HAP-1 (cell line): ENCODE results near the gene SLC9A3.
"Not testable (repeated sequence)": the region's sequence is repeated elsewhere in the genome, so short reads cannot be mapped to it uniquely, and the experiment has no call there.

ENCODE experiments used
- DNase-seq, 2 experiments: peaks; one replicate each; pipeline ENCODE4 v3.0.0-alpha.2; 2016 to 2020; ENCODE audit warnings: low spot score in 2 of 2
- H3K27me3 ChIP-seq: fragments of 250-450 bp; sonication (Bioruptor Pico); 2 replicates; pipeline ENCODE4 v1.5.1; 2020; ENCODE audit warnings: low read depth, mild to moderate bottlenecking, moderate library complexity
- H3K36me3 ChIP-seq: fragments of 250-450 bp; sonication (Bioruptor Pico); replicated peaks from 2 replicates; pipeline ENCODE4 v1.5.1; 2020; ENCODE audit warnings: mild to moderate bottlenecking
- H3K4me1 ChIP-seq: fragments of 250-450 bp; sonication (Bioruptor Pico); 2 replicates; pipeline ENCODE4 v1.5.1; 2020; ENCODE audit warnings: mild to moderate bottlenecking
- H3K4me3 ChIP-seq: fragments of 250-450 bp; sonication (Bioruptor Pico); 2 replicates; pipeline ENCODE4 v1.5.1; 2020; ENCODE audit warnings: mild to moderate bottlenecking, moderate library complexity
- H3K9me3 ChIP-seq: fragments of 250-450 bp; sonication (Bioruptor Pico); 2 replicates; pipeline ENCODE4 v1.5.1; 2020; ENCODE audit warnings: mild to moderate bottlenecking, moderate library complexity
- in situ Hi-C: fragments of 300-500 bp; cut with MboI; formaldehyde crosslinking; loops from 3 replicates; pipeline ENCODE4 v1.14.3; 2020; ENCODE audit warnings: low sequenced_read_pairs, inconsistent platforms, mixed read lengths

The SLC9A3 gene

DNA sequence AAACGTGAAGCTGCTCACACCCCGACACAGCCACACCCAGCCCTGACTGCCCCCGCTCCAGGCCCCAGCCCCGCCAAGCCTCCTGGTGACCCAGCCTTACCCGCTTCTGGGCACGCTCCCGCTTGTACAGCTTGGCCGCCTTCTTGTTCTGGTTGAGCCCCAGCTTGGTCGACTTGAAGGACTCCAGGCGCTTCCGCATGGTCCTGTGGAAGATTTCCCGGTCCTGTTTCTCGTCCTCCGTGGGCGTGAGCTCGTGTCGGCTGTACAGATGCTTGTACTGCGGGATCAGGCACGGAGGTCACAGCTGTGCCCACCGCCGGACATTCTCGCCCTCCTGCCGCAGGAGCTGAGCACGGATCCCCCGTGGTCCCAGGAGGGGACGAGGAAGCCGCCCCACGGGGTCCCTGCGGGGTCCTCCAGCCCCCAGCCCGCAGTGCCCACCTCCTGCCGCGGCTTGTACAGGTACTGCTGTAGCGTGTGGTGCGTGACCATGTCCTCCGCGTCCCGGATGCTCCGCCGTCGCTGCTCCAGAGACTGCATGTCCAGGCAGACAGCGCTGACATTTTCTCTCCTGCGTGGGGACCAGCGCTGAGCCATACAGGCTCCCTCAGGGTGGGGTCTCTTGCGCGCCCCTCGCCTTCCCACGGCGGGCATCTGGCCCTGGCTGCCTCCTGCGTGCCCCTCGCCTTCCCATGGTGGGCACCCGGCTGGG lies 48.0 kb downstream of the SLC9A3 start:
- in situ Hi-C loops: no loop called here
- Histone ChIP-seq H3K36me3 (peaks cover 6% of the 10 kb centered on the region), H3K9me3 (no peaks in the 10 kb centered on the region), H3K4me1 (peaks cover 8% of the 10 kb centered on the region), H3K4me3 (no peak overlapping the region), H3K27me3 (no peaks in the 10 kb centered on the region)
- no peak for DNase-seq

DNA sequence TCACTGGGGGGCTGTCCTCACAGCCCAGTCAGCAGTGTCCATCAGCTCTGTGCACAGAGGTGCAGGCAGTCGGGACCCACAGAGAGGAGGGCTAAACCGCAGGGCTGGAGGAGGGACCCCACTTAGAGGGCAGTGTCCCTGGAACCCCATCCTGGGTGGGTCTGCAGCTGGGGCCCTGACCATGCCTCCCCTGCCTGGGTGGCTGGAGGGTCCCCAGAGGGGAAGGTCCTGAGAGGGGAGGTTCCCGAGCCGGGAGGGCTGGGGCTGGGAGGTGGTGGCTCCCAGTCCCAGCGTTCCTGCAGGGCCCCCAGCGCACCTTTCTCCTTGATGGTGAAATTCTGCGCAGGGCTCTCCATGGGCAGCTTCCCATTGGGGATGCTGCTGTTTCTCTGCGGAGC lies 48.5 kb downstream of the SLC9A3 start:
- in situ Hi-C loops: no loop called here
- no peak overlapping the region for H3K4me3 ChIP-seq
- H3K4me1 ChIP-seq: peaks cover 11% of the 10 kb centered on the region
- no peaks in the 10 kb centered on the region for H3K27me3 ChIP-seq
- H3K36me3 ChIP-seq: peaks cover 10% of the 10 kb centered on the region
- DNase-seq: no peak
- H3K9me3 ChIP-seq: no peaks in the 10 kb centered on the region

DNA sequence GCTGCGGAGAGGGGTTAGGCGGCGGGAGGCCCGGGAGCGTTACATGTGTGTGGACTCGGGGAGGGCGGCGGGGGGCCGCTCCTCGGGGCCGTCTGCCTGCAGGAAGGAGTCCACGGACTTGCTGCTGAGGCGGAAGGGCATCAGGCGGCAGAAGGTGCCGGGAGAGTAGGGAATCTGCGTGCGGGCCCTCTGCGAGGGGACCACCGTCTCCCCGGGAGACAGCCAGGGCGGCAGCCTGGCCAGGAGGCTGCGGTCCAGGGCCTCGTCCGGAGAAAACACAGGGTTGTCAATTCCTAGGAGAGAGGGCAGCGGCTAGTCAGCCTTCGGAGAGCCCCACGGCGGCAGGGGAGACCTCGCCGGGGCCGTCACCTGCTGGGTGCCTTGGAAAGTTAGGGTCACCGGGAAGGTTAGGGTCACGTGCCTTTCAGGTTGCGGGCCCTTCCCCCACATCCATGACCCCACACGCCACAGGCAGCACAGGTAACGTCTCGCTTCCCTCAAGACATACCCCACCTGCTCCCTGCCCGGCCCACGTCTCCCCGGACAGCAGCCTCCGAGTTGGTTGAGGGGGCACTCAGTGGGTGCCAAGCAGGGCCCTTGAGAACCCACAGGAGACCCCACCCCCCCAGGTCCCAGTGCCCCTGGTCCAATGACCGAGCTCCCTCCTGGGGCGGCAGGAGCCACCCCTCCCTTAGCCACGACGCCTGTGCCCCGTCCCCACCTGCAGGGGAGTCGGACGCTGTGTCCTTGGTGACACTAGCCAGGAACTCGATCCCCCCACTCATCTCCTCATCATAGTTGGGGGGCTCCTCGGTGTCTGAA lies 49.2 kb downstream of the SLC9A3 start:
- Histone ChIP-seq H3K4me3 (peak overlapping the region; percentile 28), H3K4me1 (peaks cover 12% of the 10 kb centered on the region), H3K9me3 (no peaks in the 10 kb centered on the region), H3K36me3 (peaks cover 10% of the 10 kb centered on the region), H3K27me3 (no peaks in the 10 kb centered on the region)
- in situ Hi-C loops: no loop called here
- DNase-seq: no peak

DNA sequence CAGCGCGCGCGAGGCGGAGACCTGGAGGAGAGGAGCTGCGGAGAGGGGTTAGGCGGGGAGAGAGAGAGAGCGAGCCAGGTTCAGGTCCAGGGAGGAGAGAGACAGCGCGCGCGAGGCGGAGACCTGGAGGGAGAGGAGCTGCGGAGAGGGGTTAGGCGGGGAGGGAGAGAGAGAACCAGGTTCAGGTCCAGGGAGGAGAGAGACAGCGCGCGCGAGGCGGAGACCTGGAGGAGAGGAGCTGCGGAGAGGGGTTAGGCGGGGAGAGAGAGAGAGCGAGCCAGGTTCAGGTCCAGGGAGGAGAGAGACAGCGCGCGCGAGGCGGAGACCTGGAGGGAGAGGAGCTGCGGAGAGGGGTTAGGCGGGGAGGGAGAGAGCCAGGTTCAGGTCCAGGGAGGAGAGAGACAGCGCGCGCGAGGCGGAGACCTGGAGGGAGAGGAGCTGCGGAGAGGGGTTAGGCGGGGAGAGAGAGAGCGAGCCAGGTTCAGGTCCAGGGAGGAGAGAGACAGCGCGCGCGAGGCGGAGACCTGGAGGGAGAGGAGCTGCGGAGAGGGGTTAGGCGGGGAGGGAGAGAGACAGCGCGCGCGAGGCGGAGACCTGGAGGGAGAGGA lies 49.9 kb downstream of the SLC9A3 start:
- DNase-seq, H3K27me3 ChIP-seq, in situ Hi-C loops, H3K9me3 ChIP-seq: not testable (repeated sequence)
- H3K4me1 ChIP-seq: peaks cover 12% of the 10 kb centered on the region
- peak overlapping the region; percentile 28 for H3K4me3 ChIP-seq
- H3K36me3 ChIP-seq: peaks cover 10% of the 10 kb centered on the region

DNA sequence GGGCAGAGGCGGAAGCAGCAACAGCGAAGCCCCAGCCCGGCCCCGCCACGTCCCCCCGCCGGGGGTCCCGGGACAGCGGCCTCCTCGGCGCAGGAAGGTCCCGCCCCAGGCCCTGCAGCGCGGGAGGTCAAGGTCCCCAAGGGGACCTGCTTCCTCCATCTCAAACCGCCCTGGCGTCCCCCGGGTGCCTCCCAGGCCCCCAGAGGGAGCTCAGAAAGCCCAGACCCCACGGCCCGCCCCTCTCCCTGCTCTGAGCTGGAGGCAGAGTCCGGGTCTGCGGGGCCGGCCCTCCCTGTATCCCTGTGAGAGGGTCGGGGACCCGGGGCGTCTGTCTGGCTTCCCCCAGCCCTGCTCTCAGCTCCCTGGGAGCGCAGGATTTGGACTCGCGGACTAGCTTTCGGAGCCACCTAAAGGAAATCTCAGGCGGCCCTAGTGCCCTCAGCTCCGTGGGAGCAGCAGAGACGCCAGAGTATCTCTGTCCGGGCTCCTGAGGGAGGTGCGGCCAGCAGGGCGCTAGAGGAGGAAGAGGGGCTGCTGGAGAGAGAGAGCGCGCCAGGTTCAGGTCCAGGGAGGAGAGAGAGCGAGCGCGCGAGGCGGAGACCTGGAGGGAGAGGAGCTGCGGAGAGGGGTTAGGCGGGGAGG lies 50.6 kb downstream of the SLC9A3 start:
- H3K36me3 ChIP-seq: peaks cover 10% of the 10 kb centered on the region
- H3K4me3 ChIP-seq: peak overlapping the region; percentile 57
- no peaks in the 10 kb centered on the region for H3K9me3 ChIP-seq
- in situ Hi-C loops: no loop called here
- peaks cover 12% of the 10 kb centered on the region for H3K4me1 ChIP-seq
- peak; percentile 19 to 71 for DNase-seq
- no peaks in the 10 kb centered on the region for H3K27me3 ChIP-seq

DNA sequence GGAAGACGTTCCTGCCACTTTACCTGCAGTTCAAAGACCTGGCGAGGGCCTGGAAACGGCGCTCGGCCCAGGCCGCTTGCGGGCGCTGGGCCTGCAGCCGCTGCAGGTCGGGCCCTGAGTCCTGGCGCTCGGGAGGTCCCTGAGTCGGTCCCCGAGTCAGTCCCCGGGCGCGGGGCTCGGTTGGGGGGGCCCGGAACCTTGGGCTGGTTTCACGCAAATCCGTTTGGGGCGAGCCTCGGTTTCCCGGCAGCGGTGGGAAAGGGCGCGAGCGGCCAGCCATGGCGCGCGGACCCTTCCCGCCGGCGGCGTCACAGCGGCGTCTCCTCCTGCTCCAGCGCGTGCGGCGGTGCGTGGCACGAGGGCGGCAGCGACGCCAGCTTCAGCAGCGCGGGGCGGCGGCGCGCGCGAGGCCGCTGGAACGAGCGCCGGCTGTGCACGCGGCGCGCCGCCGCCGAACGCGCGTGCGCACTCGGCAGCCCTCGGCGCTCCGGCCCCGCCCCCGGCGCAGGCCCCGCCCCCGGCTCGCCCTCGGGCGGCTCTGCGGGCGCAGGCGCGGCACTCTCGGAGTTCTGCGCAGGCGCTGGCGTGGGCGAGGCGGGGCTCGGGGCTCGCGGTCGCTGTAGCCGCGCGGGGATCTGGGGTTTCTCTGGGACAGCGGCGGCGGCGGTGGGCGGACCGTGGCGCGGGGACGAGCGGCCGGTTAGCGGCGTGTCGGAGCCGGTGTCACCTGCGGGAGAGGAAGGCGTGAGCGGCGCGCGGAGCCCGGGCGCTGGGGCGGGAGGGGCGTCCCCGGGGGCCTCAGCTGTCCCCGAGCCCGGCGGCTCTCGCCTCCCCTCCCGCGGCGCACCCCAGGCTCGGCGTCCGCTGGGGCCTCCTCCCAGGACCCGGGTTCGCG lies 51.3 kb downstream of the SLC9A3 start:
- Histone ChIP-seq H3K9me3 (no peaks in the 10 kb centered on the region), H3K4me1 (peaks cover 12% of the 10 kb centered on the region), H3K36me3 (peaks cover 10% of the 10 kb centered on the region), H3K4me3 (peak overlapping the region; percentile 59), H3K27me3 (no peaks in the 10 kb centered on the region)
- in situ Hi-C loops: no loop called here
- DNase-seq: peak; percentile 59 to 91

DNA sequence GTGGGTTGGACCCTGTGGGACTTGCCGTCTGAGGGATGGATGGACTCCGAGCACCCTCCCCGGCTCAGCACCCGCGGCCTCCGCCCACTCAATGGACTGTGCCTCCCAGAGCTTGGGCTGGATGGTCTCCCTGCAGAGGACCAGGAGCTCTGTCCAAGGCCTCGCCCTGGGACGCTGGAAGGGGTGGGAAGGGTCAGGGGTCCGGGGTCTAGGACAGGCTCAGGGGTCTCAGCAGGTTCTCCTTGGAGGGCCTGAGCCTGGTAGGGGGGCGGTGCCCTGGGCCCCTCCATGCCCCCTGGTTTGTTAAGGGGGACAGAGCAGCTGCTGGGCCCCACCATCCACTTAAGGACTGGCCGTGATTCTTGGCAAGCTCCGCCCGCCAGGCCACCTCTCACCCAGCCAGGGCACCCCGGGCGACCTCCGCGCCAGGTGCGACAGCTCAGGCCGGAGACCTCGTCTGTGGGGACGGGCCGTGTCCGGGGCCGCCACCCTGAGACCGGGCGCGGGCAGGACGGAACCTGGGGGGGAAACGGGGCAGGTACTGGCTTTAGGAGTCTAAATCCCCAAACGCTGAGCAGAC lies 52.1 kb downstream of the SLC9A3 start:
- peak in 1 of 2 experiments; percentile 54 for DNase-seq
- in situ Hi-C loops: no loop called here
- Histone ChIP-seq H3K4me3 (peak overlapping the region; percentile 59), H3K4me1 (peaks cover 12% of the 10 kb centered on the region), H3K36me3 (peaks cover 9% of the 10 kb centered on the region), H3K27me3 (no peaks in the 10 kb centered on the region), H3K9me3 (no peaks in the 10 kb centered on the region)

DNA sequence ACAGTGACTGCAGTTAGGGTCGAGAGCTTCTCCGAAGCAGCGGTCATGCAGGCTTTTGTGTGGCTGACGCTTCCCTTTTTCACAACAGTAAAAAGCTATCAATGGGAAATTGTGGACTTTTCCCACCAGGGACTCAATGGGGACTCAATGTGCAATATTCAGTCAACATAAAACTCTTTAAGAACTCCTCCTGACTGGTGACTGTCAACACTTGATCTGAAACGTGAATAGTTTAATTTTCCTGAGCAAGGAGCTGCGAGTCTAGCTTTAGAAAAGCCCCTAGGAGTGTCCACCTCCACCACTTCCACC lies 52.5 kb downstream of the SLC9A3 start:
- Histone ChIP-seq H3K27me3 (no peaks in the 10 kb centered on the region), H3K36me3 (peaks cover 5% of the 10 kb centered on the region; the same call in 1 of the 2 replicates), H3K9me3 (no peaks in the 10 kb centered on the region), H3K4me1 (peaks cover 12% of the 10 kb centered on the region), H3K4me3 (peak overlapping the region; percentile 59)
- in situ Hi-C loops: no loop called here
- DNase-seq: no peak

DNA sequence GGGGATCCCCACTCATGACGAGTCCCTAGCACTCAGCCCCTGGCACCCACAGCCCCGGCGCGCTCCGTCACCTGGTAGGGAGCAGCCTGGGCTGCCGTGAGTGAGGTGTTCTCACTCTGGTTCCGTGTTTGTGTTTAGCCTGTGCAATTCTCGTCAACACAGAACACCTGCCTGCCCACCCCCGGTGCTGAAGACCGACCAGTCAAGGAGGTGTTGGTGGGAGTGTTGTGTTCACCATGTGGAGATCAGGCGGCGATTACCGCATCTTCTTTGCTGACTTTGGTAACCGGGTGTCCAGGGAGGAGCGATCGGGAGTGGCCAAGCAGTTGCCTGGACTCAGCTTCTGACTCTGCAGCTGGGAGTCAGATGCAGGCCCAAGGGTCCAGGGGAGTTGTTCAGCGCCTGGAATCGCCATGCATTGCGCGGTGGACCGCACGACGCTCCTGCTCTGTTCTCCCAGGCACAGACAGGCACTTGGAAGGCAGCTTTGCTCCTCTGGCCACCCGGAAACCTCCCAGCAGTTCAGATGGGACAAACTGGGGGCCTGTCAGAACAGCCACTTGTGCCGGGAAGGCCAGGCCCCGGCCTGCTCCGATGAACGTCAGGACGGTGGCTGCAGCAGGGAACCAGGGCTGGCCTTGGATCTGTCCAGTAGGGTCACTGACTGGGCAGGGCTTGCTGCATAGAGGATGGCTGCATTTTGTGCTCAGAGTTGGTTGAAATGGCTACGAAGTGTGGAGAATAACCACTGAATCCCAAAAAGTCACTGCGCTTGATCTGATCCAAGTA lies 53.1 kb downstream of the SLC9A3 start:
- peak overlapping the region; percentile 59 for H3K4me3 ChIP-seq
- peaks cover 12% of the 10 kb centered on the region for H3K4me1 ChIP-seq
- no peaks in the 10 kb centered on the region for H3K27me3 ChIP-seq
- in situ Hi-C loops: no loop called here
- H3K9me3 ChIP-seq: no peaks in the 10 kb centered on the region
- peaks cover 4% of the 10 kb centered on the region; the same call in 1 of the 2 replicates for H3K36me3 ChIP-seq
- DNase-seq: no peak

DNA sequence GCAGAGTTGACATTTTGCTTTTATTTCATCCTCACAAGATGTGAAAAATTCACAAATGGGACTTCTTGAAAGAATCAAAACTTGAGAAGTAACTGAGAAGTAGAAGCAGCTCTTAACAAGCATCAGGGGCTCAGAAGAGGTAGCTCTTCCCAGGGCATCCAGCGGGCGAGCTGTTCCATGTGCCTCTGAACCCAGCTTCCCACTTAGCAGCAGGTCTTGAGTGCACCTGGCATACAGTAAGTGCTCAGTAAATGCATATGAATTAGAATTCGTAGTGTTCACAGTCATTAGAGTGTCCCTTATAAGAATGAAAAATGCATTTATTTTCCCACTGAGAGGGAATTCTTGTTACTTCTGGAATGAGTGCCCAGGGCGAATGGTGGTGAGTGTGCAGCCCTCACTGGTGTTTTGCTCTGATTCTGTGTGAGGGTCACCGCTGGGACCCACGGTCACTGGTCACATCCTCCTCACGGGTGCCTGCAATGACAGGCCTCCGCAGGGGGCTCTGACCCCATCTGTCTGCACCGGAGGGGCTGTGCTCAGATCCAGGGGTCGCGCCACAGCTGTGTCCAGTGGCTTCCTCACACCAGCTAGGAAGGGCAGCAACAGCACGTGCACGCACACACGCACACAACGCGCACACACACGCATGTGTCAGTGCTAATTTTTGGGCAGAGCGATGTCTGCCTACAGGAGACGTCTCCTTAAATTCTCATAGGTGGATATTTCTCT lies 54.3 kb downstream of the SLC9A3 start:
- H3K4me3 ChIP-seq: no peak overlapping the region
- in situ Hi-C loops: no loop called here

DNA sequence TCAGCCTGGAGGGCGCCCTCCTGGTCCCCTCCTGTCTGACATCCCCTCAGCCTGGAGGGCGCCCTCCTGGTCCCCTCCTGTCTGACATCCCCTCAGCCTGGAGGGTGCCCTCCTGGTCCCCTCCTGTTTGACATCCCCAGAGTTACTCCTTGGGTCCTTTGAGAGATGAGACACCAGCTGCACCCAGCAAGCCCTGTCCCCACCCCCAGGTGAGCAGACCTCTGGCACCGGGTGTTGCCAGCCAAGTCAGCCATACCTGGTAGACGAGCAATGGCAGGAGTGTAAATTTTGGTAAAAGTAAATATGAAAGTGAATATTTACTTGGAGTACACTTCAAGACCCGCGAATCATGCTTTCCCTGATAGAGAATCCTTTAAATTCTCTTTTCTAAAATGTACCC lies 55.8 kb downstream of the SLC9A3 start:
- H3K27me3 ChIP-seq: no peaks in the 10 kb centered on the region
- H3K9me3 ChIP-seq: no peaks in the 10 kb centered on the region
- peaks cover 6% of the 10 kb centered on the region; the same call in 1 of the 2 replicates for H3K36me3 ChIP-seq
- in situ Hi-C loops: no loop called here
- H3K4me1 ChIP-seq: peaks cover 12% of the 10 kb centered on the region
- DNase-seq: no peak
- no peak overlapping the region for H3K4me3 ChIP-seq

More for the DNA sequence above, 54.3 kb downstream of the SLC9A3 start:
- no peak for DNase-seq
- Histone ChIP-seq H3K36me3 (peaks cover 4% of the 10 kb centered on the region; the same call in 1 of the 2 replicates), H3K27me3 (no peaks in the 10 kb centered on the region), H3K9me3 (no peaks in the 10 kb centered on the region), H3K4me1 (peaks cover 12% of the 10 kb centered on the region)
